OCI-LY1 (cell line): ENCODE measurements around the gene RPS6KA2.

Source experiments
- H2AFZ ChIP-seq: fragments of 200-600 bp; sonication (generic), shearing (Covaris generic); 2 replicates; pipeline ENCODE4 v1.6.0; 2014; ENCODE audit warnings: antibody characterized with exemption, mild to moderate bottlenecking, low read length
- H3F3A ChIP-seq: fragments of 200-600 bp; sonication (generic), shearing (Covaris generic); 2 replicates; pipeline ENCODE4 v1.6.0; 2014; ENCODE audit warnings: mild to moderate bottlenecking, antibody characterized with exemption, low read length, moderate library complexity; ENCODE audit not compliant: insufficient read depth
- H3K27ac ChIP-seq: fragments of 200-600 bp; sonication (generic); 2 replicates; pipeline ENCODE4 v1.5.1; 2014; ENCODE audit warnings: low read length, mixed run types, mild to moderate bottlenecking, low read depth; ENCODE audit not compliant: poor library complexity, severe bottlenecking
- H3K27me3 ChIP-seq: fragments of 200-600 bp; sonication (generic); 2 replicates; pipeline ENCODE4 v1.6.0; 2014; ENCODE audit warnings: antibody characterized with exemption, mild to moderate bottlenecking, low read length, moderate library complexity; ENCODE audit not compliant: insufficient read depth
- H3K36me3 ChIP-seq: fragments of 200-600 bp; sonication (generic); 2 replicates; pipeline ENCODE4 v1.6.1; 2014; ENCODE audit warnings: mild to moderate bottlenecking, antibody characterized with exemption, low read length, moderate library complexity, mixed read lengths; ENCODE audit not compliant: insufficient read depth
- H3K4me1 ChIP-seq: fragments of 200-600 bp; sonication (generic); 2 replicates; pipeline ENCODE4 v1.5.1; 2014; ENCODE audit warnings: mild to moderate bottlenecking, low read length, moderate library complexity; ENCODE audit not compliant: insufficient read depth, severe bottlenecking
- H3K4me2 ChIP-seq: fragments of 200-600 bp; sonication (generic), shearing (Covaris generic); 2 replicates; pipeline ENCODE4 v1.6.1; 2014; ENCODE audit warnings: low read length
- H3K4me3 ChIP-seq: fragments of 200-600 bp; sonication (generic); 2 replicates; pipeline ENCODE4 v1.5.1; 2014; ENCODE audit warnings: low read length, low read depth, mild to moderate bottlenecking, mixed read lengths; ENCODE audit not compliant: poor library complexity, severe bottlenecking
- H3K79me2 ChIP-seq: fragments of 200-600 bp; shearing (Covaris generic); 2 replicates; pipeline ENCODE4 v1.6.1; 2016; ENCODE audit warnings: mixed run types, low read length, mixed read lengths; ENCODE audit not compliant: insufficient read depth
- H3K9ac ChIP-seq: fragments of 200-600 bp; sonication (generic), shearing (Covaris generic); 2 replicates; pipeline ENCODE4 v1.6.1; 2014; ENCODE audit warnings: mild to moderate bottlenecking, low read length, mixed read lengths
- H3K9me2 ChIP-seq: fragments of 200-600 bp; sonication (generic), shearing (Covaris generic); 2 replicates; pipeline ENCODE4 v1.6.1; 2014; ENCODE audit warnings: low read depth, mild to moderate bottlenecking, low read length, mixed read lengths
- H3K9me3 ChIP-seq: fragments of 200-600 bp; shearing (Covaris generic); 2 replicates; pipeline ENCODE4 v1.6.1; 2014; ENCODE audit warnings: low read length, mixed read lengths
- H4K20me1 ChIP-seq: fragments of 200-600 bp; sonication (generic), shearing (Covaris generic); 2 replicates; pipeline ENCODE4 v1.6.0; 2016; ENCODE audit warnings: mild to moderate bottlenecking, low read length; ENCODE audit not compliant: insufficient read depth
- EZH2 ChIP-seq: fragments of 200-600 bp; sonication (generic), shearing (Covaris generic); IDR thresholded peaks from 2 replicates; pipeline ENCODE4 v1.8.0; 2017; ENCODE audit warnings: borderline replicate concordance, mixed run types, mild to moderate bottlenecking, antibody characterized with exemption, low read length, moderate library complexity, mixed read lengths
- TF ChIP-seq, protein P1 (sequence below): fragments of 200-600 bp; sonication (generic), shearing (Covaris generic); IDR thresholded peaks from 2 replicates; pipeline ENCODE4 v1.5.1; 2017; ENCODE audit warnings: mild to moderate bottlenecking, antibody characterized with exemption, low read length, moderate library complexity, mixed read lengths

Gene RPS6KA2

DNA sequence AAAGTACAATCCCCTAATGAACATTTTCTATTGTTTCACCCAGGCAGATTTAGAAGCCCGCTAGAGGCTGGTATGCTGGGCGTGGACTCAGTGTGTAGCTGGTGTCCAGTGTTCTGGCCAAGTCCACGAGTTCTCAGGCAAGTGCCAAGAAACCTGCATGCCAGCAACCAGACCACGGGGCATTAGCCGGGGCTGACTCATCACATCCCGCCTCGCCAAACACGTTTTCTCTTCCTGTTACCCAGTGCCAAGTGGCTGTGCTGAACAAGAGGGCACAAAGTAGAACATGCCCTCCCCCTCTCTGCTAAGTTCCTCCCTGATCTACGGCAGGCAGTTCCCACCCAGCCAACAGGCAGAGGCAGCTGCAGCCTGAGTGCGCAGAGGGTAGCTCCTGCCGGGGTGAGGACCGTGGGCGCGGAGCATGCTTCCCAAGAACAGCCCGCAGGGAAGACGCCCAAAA is 70.2 kb downstream of the RPS6KA2 start:
- Histone ChIP-seq H3K4me3 (no peak overlapping the region), H3K4me1 (no peaks in the 10 kb centered on the region), H4K20me1 (no peaks in the 10 kb centered on the region), H3K79me2 (no peaks in the 10 kb centered on the region), H3K9ac (no peak overlapping the region), H2AFZ (no peak overlapping the region), H3K27ac (no peak overlapping the region), H3F3A (no peaks in the 10 kb centered on the region), H3K9me3 (no peaks in the 10 kb centered on the region), H3K36me3 (no peaks in the 10 kb centered on the region), H3K27me3 (no peaks in the 10 kb centered on the region), H3K4me2 (no peak overlapping the region), H3K9me2 (no peaks in the 10 kb centered on the region)
- TF ChIP-seq EZH2: no peak
- TF ChIP-seq, protein P1, sequence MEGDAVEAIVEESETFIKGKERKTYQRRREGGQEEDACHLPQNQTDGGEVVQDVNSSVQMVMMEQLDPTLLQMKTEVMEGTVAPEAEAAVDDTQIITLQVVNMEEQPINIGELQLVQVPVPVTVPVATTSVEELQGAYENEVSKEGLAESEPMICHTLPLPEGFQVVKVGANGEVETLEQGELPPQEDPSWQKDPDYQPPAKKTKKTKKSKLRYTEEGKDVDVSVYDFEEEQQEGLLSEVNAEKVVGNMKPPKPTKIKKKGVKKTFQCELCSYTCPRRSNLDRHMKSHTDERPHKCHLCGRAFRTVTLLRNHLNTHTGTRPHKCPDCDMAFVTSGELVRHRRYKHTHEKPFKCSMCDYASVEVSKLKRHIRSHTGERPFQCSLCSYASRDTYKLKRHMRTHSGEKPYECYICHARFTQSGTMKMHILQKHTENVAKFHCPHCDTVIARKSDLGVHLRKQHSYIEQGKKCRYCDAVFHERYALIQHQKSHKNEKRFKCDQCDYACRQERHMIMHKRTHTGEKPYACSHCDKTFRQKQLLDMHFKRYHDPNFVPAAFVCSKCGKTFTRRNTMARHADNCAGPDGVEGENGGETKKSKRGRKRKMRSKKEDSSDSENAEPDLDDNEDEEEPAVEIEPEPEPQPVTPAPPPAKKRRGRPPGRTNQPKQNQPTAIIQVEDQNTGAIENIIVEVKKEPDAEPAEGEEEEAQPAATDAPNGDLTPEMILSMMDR: no peak

DNA sequence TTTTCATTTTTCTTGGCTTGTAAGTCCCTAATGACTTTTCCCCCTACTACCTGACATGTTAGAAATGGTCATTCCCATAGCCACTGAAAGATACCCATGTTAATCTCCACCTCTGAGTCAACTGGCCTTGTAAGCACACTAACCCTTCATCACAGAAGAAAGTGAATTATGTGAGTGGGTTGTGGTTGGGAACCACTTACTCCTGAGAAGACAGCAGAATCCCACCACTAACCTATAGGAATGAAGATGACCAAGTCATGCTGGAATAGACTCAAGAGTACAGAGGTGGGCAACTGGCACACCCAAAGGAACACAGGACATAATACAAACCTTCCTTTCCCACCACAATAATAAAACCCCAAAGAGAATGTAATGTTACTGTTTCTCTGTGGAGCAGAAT is 70.7 kb downstream of the RPS6KA2 start:
- no peaks in the 10 kb centered on the region for H4K20me1 ChIP-seq
- no peak overlapping the region for H3K9ac ChIP-seq
- H3F3A ChIP-seq: no peaks in the 10 kb centered on the region
- H2AFZ ChIP-seq: no peak overlapping the region
- H3K4me3 ChIP-seq: no peak overlapping the region
- no peak overlapping the region for H3K4me2 ChIP-seq
- no peaks in the 10 kb centered on the region for H3K36me3 ChIP-seq
- TF ChIP-seq, protein P1: no peak
- no peak for TF ChIP-seq EZH2
- no peaks in the 10 kb centered on the region for H3K4me1 ChIP-seq
- H3K27me3 ChIP-seq: no peaks in the 10 kb centered on the region
- H3K9me3 ChIP-seq: no peaks in the 10 kb centered on the region
- no peaks in the 10 kb centered on the region for H3K9me2 ChIP-seq
- no peaks in the 10 kb centered on the region for H3K79me2 ChIP-seq
- H3K27ac ChIP-seq: no peak overlapping the region

DNA sequence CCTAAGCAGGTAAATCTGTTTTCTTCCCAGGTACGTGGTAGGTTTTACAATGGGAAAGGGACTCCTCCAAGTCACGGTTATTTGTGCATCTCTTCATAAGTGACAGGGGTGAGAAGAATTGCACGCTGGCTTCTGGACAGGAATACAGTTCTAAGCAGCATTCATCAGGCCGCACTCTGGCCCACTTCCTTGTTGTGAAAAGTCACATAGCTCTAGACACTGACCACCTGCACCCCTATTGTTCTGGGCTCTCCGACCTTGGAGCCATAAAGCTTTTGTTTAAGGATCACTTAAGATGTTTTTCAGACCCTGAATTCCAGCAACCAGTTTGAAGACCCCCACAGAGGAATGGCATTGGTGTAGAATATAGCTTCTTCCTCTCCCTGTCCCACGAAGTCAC is 72.0 kb downstream of the RPS6KA2 start:
- Histone ChIP-seq H2AFZ (no peak overlapping the region), H3K79me2 (no peaks in the 10 kb centered on the region), H4K20me1 (no peaks in the 10 kb centered on the region), H3K9ac (no peak overlapping the region), H3K4me1 (no peaks in the 10 kb centered on the region), H3K27me3 (no peaks in the 10 kb centered on the region), H3K36me3 (no peaks in the 10 kb centered on the region), H3K4me2 (no peak overlapping the region), H3K27ac (no peak overlapping the region), H3K9me2 (no peaks in the 10 kb centered on the region), H3F3A (no peaks in the 10 kb centered on the region), H3K4me3 (no peak overlapping the region), H3K9me3 (no peaks in the 10 kb centered on the region)
- TF ChIP-seq, protein P1: no peak
- TF ChIP-seq EZH2: no peak
